ENCODE results near the gene TEAD3.

The TEAD3 gene

GRCh38 chr6:35469751-35470662 lies 26.9 kb downstream of the TEAD3 start:
- TF ChIP-seq EP300 (IDR thresholded peaks at IDR 0.05; ENCODE audit: borderline replicate concordance): no peak
- no peak for TF ChIP-seq TAF1 (IDR thresholded peaks at IDR 0.05; ENCODE audit: low read depth)
- peak; percentile 70 for TF ChIP-seq NFIC (IDR thresholded peaks at IDR 0.05)
- TF ChIP-seq USF1 (IDR thresholded peaks at IDR 0.05): peak; percentile 41; the same call in 1 of the 2 replicates
- no peak for TF ChIP-seq EGR1 (IDR thresholded peaks at IDR 0.05)

- TF ChIP-seq TCF12 (IDR thresholded peaks at IDR 0.05; ENCODE audit: low read depth) (0 out of 2 replicates have a peak, but pooled peaks have one; percentile 16), RAD21 (IDR thresholded peaks at IDR 0.05; ENCODE audit: low read depth) (no peak), ZBTB7A (IDR thresholded peaks at IDR 0.05; ENCODE audit: low read depth) (peak; percentile 59; the same call in 1 of the 2 replicates)
Measured at GRCh38 chr6:35468980-35469750, 27.7 kb downstream of the TEAD3 start.

- TF ChIP-seq MAX (IDR thresholded peaks at IDR 0.05) (peak; percentile 97), RAD21 (IDR thresholded peaks at IDR 0.05; ENCODE audit: low read depth) (peak; percentile 83), TEAD4 (IDR thresholded peaks at IDR 0.05) (no peak), CEBPB (IDR thresholded peaks at IDR 0.05) (peak; percentile 50; the same call in 1 of the 2 replicates), FOXM1 (IDR thresholded peaks at IDR 0.05; ENCODE audit: borderline replicate concordance, low read depth) (no peak), CREB1 (IDR thresholded peaks at IDR 0.05; ENCODE audit: low read depth) (no peak), TCF12 (IDR thresholded peaks at IDR 0.05; ENCODE audit: low read depth) (peak; percentile 72; the same call in 1 of the 2 replicates), YY1 (IDR thresholded peaks at IDR 0.05; ENCODE audit: low read depth) (peak; percentile 65; the same call in 1 of the 2 replicates), REST (IDR thresholded peaks at IDR 0.05; ENCODE audit: low read depth) (peak; percentile 43; the same call in 1 of the 2 replicates), TAF1 (IDR thresholded peaks at IDR 0.05; ENCODE audit: low read depth) (peak; percentile 99), EP300 (IDR thresholded peaks at IDR 0.05; ENCODE audit: borderline replicate concordance) (peak; percentile 30; the same call in 1 of the 2 replicates), ZBTB7A (IDR thresholded peaks at IDR 0.05; ENCODE audit: low read depth) (0 out of 2 replicates have a peak, but pooled peaks have one; percentile 58), USF1 (IDR thresholded peaks at IDR 0.05) (no peak)
Measured at GRCh38 chr6:35468181-35468979, 28.5 kb downstream of the TEAD3 start, which contains the start of gene RPL10A. Gene RPL10A, plus strand, starts transcription at chr6:35468401. Its CDS starts 34 bp downstream, at chr6:35468435.

- TF ChIP-seq USF1 (IDR thresholded peaks at IDR 0.05) (no peak), RAD21 (IDR thresholded peaks at IDR 0.05; ENCODE audit: low read depth) (no peak), TCF12 (IDR thresholded peaks at IDR 0.05; ENCODE audit: low read depth) (no peak), MAX (IDR thresholded peaks at IDR 0.05) (no peak), EP300 (IDR thresholded peaks at IDR 0.05; ENCODE audit: borderline replicate concordance) (no peak), CEBPB (IDR thresholded peaks at IDR 0.05) (no peak), REST (IDR thresholded peaks at IDR 0.05; ENCODE audit: low read depth) (no peak), NFIC (IDR thresholded peaks at IDR 0.05) (no peak), CREB1 (IDR thresholded peaks at IDR 0.05; ENCODE audit: low read depth) (no peak), FOXM1 (IDR thresholded peaks at IDR 0.05; ENCODE audit: borderline replicate concordance, low read depth) (no peak)
Measured at GRCh38 chr6:35465646-35466045, 31.2 kb downstream of the TEAD3 start.
